Muscle of leg (tissue), 11 donors: ENCODE data around the gene SLC45A2. TPM values are rescaled to one million over a fixed set of nuclear protein-coding genes. Genes with fewer than 3 reads are reported as not detected.
"Not testable (repeated sequence)": the region's sequence is repeated elsewhere in the genome, so short reads cannot be mapped to it uniquely, and the experiment has no call there.

Experiments used
- DNase-seq: peaks from one replicate; pipeline ENCODE4 v3.0.0; 2013
- H3K27ac ChIP-seq: one replicate; pipeline ENCODE4 v1.5.1; 2013; ENCODE audit warnings: mild to moderate bottlenecking, low read length, control low read depth
- H3K27me3 ChIP-seq: one replicate; pipeline ENCODE4 v1.6.1; 2013; ENCODE audit warnings: low read length; ENCODE audit not compliant: control insufficient read depth, insufficient read depth
- H3K36me3 ChIP-seq: one replicate; pipeline ENCODE4 v1.6.1; 2013; ENCODE audit warnings: low read length; ENCODE audit not compliant: control insufficient read depth, insufficient read depth
- H3K4me1 ChIP-seq: one replicate; pipeline ENCODE4 v1.6.1; 2013; ENCODE audit warnings: low read length; ENCODE audit not compliant: control insufficient read depth, insufficient read depth
- H3K4me3 ChIP-seq: one replicate; pipeline ENCODE4 v1.5.1; 2013; ENCODE audit warnings: low read length, control low read depth
- H3K9me3 ChIP-seq: replicated peaks from 2 replicates; pipeline ENCODE4 v1.6.1; 2013; ENCODE audit warnings: low read depth, low read length; ENCODE audit not compliant: control insufficient read depth
- WGBS: methylation state at CpG from one replicate; pipeline ENCODE4 v1.1.5; 2013; ENCODE audit warnings: missing lambda C conversion rate; ENCODE audit not compliant: insufficient coverage; 5-methylcytosine and 5-hydroxymethylcytosine counted together
- polyA plus RNA-seq, 8 donors: library from polyadenylated mRNA; unstranded; fragments of 120-200 nt; gene quantifications; one replicate each; pipeline versions ENCODE4 v1.2.1 to v1.2.3, GENCODE V29; 2013; ENCODE audit warnings: inconsistent platforms in 1 of 8, low replicate concordance in 1 of 8; ENCODE audit not compliant: insufficient read length in 8 of 8, insufficient read depth in 1 of 8
- total RNA-seq: library from RNA; stranded (reverse); fragments of 120-200 nt; gene quantifications from one replicate; pipeline ENCODE4 v1.2.4, GENCODE V29; 2013

Gene SLC45A2
- total and polyA plus RNA-seq, 9 donors: 0.09 to 0.59 (median 0.16) TPM

DNA sequence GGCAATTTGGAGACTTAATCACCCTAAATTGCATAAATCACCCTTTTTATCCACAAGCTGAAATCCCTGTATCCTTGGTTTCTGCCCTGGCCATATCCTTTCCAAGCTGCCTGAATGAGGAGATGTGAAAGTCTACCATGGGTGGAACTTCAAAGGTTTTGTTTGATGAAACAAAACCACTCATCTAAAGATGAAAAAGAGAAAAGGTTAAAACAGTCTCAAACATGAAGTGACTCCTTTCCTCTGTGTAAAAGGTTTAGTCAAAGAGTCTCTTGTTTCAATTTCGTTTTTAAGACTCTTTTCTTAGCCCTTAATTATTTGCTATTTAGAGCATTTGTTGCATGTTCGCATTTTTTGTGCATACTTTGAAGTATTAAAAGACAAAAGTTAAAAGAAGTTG, 11.2 kb downstream of the SLC45A2 start:
- DNase-seq: no peak
- Histone ChIP-seq H3K9me3 (no peaks in the 10 kb centered on the region), H3K4me1 (peaks cover 3% of the 10 kb centered on the region), H3K36me3 (no peaks in the 10 kb centered on the region), H3K27ac (no peak overlapping the region), H3K27me3 (no peaks in the 10 kb centered on the region), H3K4me3 (no peak overlapping the region)
- WGBS: no CpG with 5 or more reads among the region's 2 CpGs

DNA sequence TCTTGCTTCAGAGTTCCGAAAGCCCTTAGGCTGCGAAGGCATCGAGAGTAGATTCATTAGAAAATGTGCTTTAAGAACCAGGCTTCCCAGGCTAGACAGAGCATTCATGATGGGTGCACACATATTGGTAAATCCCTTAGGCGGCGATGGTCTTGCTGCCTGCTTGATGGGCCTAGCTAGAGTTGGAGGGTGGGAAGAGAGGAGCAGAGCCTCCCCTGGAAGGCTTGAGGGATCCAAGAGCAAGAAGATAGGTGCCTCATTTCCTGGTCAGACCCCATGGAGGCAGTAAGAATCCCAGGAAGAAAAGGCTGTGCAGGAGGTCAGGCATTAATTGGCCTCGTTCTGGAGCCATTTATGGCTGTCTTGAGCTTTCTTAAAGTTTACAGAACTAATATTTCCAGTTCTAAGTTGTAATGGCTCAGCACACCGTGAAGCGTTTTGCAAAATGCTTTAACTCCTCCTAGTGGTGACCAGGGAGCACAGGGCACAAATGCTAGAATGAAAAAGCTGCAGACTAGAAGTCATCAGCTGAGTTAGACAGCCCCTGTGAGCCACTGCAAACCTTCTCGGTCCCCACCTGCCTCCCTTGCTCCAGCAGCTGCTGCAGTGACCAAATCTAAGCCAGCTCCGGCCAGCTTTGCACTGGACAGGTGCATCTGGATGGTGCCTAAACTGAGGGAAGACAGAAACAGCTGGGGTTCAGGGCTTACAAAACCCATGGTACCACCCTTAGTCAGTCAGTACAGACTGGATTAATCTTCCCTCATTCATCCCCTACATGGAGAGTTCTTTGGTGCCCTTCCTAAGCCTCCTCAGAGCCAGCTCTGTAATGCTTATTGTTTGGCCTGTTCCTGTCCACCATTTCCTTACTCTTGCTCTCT, 14.7 kb downstream of the SLC45A2 start:
- H3K4me3 ChIP-seq: no peak overlapping the region
- H3K36me3 ChIP-seq: no peaks in the 10 kb centered on the region
- no peaks in the 10 kb centered on the region for H3K9me3 ChIP-seq
- H3K27me3 ChIP-seq: no peaks in the 10 kb centered on the region
- H3K4me1 ChIP-seq: no peaks in the 10 kb centered on the region
- 48% methylated on average over 7 of the region's 10 CpGs for WGBS
- peak; percentile 79 for DNase-seq
- no peak overlapping the region for H3K27ac ChIP-seq

DNA sequence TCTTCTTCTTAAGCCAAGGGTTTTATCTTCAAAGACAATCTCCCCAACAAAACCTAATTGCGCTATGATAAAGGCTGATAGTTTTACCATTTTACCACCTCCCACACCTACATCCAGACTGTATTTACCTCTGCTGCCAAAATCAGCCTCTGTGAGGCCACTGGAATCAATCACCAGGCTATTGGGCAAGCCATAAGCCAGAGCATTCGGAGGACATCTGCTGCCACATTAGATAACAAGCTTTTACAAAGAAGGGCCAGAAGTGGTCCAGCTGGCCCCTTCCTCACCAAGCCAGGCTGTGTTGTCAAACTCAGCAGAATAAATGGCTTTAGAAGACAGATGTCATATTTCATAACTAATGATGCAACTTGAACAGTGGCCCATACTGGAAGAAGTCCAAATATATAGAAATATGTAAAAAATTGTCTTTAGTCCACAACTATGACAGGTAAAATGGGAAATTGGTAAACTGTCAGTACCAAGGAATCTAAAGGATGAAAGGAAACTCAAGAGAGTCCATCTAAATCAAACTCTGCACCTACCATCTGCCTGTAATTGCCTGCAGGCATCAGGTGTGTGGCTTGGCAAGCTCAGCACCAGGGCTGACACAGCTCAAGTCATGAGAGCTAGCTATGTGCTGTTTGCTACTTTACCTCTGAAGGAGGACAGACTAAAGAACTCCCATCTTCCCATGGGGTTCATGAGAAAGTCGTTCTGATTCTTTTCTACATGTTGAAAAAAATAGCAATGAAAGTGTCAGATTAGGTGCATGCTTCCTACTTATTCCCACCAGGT, 16.1 kb downstream of the SLC45A2 start:
- H3K4me3 ChIP-seq: no peak overlapping the region
- no peaks in the 10 kb centered on the region for H3K4me1 ChIP-seq
- DNase-seq: no peak
- H3K9me3 ChIP-seq: no peaks in the 10 kb centered on the region
- no peaks in the 10 kb centered on the region for H3K27me3 ChIP-seq
- WGBS: 40% methylated on average over 1 of the region's 3 CpGs
- no peaks in the 10 kb centered on the region for H3K36me3 ChIP-seq
- H3K27ac ChIP-seq: no peak overlapping the region

DNA sequence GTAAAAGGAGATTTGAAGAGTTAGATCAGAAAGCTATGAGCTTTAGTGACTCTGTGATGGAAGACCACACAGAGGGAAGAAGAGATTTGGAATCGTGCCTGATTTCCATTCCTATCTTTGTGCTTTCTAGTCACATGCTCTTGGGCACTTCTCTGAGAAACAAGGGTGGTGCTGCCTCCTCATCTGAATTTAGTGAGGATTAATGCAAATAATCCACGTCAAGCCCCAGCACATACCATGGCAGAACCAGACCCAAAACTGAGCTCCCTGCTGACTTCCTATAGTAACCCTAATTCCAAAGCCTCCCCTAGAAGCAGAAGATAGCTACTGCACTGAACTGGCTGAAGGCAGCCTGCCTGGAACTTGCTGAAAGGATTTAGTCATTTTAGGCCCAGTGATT, 17.7 kb downstream of the SLC45A2 start:
- Histone ChIP-seq H3K4me1 (no peaks in the 10 kb centered on the region), H3K9me3 (no peaks in the 10 kb centered on the region), H3K27ac (no peak overlapping the region), H3K36me3 (no peaks in the 10 kb centered on the region), H3K4me3 (no peak overlapping the region), H3K27me3 (no peaks in the 10 kb centered on the region)
- DNase-seq: no peak
- 60% methylated on average over 1 of the region's 2 CpGs for WGBS

DNA sequence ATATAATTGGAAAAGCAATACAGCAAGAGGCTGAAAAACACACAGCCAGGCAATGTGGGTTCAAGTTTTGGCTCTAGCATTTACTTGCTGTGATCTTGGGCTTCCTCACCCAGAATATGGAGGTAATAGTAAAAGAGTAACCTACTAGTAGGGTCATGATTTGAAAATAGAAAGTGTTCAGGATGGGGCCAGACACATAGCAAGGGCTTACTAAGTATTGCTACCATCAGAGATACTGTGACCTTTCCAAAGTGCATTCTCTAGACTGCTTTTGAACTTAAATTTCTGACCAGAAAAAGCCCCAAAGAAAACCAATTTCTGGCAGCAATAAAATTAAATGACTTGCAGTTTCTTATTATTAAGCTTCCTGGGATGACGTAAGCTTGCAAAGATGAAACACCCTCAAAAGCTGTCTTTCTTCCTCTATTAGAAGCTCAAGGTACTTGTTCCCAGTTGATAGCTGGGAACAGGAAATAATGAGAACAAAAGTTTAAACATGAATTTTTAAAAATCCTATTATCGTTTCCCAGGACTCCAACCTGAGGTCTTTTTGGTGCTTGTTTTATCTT, 20.3 kb downstream of the SLC45A2 start:
- H3K4me1 ChIP-seq: no peaks in the 10 kb centered on the region
- H3K36me3 ChIP-seq: no peaks in the 10 kb centered on the region
- H3K27ac ChIP-seq: no peak overlapping the region
- H3K9me3 ChIP-seq: no peaks in the 10 kb centered on the region
- DNase-seq: no peak
- no peaks in the 10 kb centered on the region for H3K27me3 ChIP-seq
- H3K4me3 ChIP-seq: no peak overlapping the region
- no CpG with 5 or more reads among the region's 2 CpGs for WGBS

DNA sequence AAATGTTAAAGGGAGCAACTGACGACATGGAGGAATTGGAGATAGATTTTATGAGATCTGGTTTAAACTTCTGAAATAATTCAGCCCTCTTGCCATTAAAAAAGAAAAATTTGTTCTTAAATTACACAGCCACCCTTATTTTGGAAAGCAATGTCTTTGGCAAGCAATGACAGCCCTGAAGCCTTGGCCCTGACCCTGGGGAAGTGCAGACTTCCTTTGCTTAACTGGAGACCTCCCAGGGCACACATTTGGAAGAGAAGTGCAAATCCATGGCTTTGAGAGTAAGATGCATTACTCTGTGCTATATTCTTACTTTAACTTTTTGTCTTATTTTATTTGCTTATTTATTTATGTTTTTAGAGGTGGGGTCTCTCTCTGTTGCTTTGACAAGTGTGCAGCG, 26.3 kb downstream of the SLC45A2 start:
- Histone ChIP-seq H3K27ac (no peak overlapping the region), H3K27me3 (no peaks in the 10 kb centered on the region), H3K36me3 (no peaks in the 10 kb centered on the region), H3K4me3 (no peak overlapping the region), H3K9me3 (peaks cover 5% of the 10 kb centered on the region), H3K4me1 (no peaks in the 10 kb centered on the region)
- WGBS: no CpG with 5 or more reads among the region's 2 CpGs
- no peak for DNase-seq

DNA sequence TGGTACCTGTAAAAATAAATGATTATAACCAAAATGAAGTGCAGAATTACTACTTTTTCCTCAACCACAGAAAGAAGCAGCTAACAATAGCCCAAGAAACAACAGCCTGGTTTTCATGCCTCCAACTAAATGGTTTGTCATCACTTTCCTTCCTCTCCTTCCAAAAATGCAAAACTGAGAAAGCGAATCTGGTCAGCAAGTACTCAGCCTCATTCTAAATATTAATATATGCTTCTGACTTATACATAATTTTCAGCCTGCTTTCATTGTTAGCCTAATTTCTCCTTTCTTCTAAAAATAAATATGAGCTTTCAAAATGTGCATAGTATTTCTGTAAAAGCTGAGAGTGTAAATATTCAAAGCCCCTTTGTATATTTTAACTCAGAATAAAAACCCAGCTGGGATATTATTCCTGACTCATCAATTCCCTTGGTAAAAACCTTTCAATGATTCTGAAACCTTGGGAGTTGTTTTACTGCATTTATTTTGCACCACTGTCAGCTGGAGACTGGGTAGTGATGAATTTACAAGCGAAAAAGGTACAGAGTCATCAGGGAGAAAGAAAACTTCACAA, 26.8 kb downstream of the SLC45A2 start:
- no peaks in the 10 kb centered on the region for H3K27me3 ChIP-seq
- no peak for DNase-seq
- H3K4me3 ChIP-seq: no peak overlapping the region
- H3K9me3 ChIP-seq: peaks cover 5% of the 10 kb centered on the region
- no CpG with 5 or more reads among the region's 2 CpGs for WGBS
- no peak overlapping the region for H3K27ac ChIP-seq
- no peaks in the 10 kb centered on the region for H3K4me1 ChIP-seq
- H3K36me3 ChIP-seq: no peaks in the 10 kb centered on the region

DNA sequence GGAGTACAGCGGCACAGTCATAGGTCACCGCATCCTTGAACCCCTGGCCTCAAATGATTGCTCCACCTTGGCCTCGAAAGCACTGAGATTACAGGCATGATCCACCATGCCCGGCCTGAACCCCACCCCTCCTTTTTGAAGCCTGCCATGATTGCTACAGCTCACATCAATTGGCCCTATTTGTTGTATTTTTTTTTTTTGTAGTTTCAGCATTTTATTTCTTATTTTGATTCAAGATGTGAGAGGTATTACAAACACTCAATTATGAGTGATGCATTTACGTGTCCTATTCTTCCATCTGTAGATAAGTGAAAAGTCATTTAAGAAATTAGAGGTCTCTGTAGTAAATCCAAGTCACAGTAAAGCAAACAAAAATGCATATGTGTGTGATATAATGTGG, 32.3 kb downstream of the SLC45A2 start:
- 100% methylated on average over 3 of the region's 5 CpGs for WGBS
- not testable (repeated sequence) for H3K36me3 ChIP-seq, H3K4me1 ChIP-seq, H3K27me3 ChIP-seq, H3K4me3 ChIP-seq, H3K9me3 ChIP-seq, DNase-seq, H3K27ac ChIP-seq

DNA sequence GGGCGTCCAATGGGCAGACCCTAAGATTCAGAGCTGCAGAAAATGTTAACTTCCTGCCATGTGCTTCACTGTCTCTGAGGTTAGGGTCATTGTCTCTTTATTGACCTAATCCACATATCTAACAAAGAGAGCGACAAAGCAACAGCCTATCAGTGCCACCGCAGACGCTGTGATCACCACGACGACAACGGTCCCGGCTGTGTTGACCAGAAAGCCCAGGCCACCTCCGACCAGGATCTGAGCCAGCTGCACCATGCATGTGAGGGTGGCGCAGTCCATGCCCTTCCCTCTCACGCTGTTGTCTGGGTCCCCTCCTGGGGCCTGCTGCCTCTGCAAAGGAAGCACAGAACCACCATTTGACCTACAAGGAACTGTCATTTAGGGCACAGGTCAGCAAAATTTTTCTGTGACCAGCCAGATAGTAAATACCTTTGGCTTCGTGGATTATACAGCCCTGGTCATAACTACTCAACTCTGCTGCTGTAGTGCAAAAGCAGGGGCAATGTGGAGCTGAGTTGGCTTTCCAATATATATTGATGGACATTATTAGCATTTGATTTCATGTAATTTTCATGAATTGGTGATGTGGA, 39.9 kb downstream of the SLC45A2 start:
- H3K36me3 ChIP-seq: no peaks in the 10 kb centered on the region
- H3K27me3 ChIP-seq: peaks cover 15% of the 10 kb centered on the region
- no peaks in the 10 kb centered on the region for H3K9me3 ChIP-seq
- WGBS: 79% methylated on average over 11 of the region's 12 CpGs
- H3K4me3 ChIP-seq: no peak overlapping the region
- no peak for DNase-seq
- H3K27ac ChIP-seq: no peak overlapping the region
- H3K4me1 ChIP-seq: no peaks in the 10 kb centered on the region

DNA sequence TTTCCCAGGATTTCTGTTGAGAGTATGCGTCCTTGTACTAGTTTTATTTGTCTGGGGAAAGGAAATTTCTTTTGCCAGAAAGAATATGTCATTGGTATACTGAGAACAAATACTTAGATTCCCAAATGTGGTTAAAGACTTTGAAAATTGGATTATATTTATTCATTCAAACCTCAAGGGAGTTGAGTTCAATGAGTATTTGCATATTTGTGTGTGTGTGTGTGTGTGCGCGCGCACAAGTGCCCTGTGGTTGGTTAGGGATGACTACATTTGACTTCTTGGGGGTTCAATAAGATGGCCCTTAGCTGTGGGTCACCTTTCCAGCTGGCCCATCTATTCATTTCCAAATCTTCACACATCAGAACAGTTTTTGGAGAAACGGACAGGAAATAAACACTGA, 43.4 kb downstream of the SLC45A2 start:
- Histone ChIP-seq H3K9me3 (no peaks in the 10 kb centered on the region), H3K4me3 (no peak overlapping the region), H3K36me3 (no peaks in the 10 kb centered on the region), H3K4me1 (peaks cover 8% of the 10 kb centered on the region), H3K27me3 (peaks cover 48% of the 10 kb centered on the region), H3K27ac (no peak overlapping the region)
- no peak for DNase-seq
- WGBS: no CpG with 5 or more reads among the region's 5 CpGs
